ENCODE measurements around the gene POLR3K. TPM values are rescaled to one million over a fixed set of nuclear protein-coding genes. Genes with fewer than 3 reads are reported as not detected.
A peak's percentile ranks its signal among the peaks of the same experiment; 100 is the strongest.

The POLR3K gene
- total RNA-seq, 1 donor from 2014 or later, result 11.1 TPM

DNA sequence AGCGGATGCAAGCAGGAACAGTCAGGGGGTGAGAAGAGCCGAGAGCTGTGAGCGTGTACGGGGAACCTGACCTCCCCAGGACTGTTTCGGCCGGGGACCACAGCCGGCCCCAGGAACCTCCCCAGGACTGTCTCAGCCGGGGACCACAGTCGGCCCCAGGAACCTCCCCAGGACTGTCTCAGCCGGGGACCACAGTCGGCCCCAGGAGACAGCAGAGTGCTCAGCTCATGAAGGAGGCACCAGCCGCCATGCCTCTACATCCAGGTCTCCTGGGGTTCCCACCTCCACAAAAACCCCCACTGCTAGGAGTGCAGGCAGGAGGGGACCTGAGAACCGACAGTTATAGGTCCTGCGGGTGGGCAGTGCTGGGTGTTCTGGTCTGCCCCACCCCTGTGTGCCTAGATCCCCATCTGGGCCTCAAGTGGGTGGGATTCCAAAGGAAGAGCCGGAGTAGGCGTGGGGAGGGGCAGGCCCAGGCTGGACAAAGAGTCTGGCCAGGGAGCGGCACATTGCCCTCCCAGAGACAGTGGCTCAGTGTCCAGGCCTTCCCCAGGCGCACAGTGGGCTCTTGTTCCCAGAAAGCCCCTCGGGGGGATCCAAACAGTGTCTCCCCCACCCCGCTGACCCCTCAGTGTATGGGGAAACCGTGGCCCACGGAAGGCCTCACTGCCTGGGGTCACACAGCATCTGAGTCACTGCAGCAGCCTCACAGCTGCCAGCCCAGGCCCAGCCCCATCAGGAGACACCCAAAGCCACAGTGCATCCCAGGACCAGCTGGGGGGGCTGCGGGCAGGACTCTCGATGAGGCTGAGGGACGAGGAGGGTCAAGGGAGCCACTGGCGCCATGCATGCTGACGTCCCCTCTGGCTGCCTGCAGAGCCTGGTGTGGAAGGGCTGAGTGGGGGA is 14.7 kb upstream of the POLR3K start:
- no peak for ATAC-seq (ENCODE audit: poor library complexity)

DNA sequence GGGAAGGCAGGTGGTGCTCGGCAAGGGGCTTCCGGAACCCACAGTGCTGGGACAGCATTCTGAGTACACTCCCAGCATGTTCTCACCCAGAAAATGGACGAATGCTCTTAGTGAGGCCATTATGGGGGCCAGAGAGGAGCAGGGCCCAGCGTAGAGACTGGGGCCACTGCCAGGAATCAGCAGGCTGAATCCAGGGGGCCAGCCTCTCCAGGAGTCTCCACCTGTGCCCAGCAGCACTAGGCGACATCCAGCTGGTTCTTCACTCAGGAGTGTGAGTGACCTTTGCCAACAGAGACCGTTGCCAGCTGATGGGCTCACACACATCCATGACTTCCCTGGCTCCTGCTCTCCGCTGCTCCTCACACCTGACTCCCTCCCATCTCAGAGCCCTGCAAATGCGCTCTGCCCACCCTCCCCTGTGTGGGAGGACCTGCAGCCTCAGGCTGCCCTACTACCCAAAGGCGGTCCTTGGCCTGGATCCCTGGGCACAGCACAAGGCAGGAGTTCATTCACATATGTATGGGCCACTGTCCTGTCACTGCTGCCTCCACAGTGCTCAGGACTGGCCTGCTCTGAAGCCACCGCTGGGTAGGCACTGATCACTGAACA is 13.9 kb upstream of the POLR3K start:
- intact Hi-C loops (cut with DNase I), result no loop called here
- ATAC-seq (ENCODE audit: poor library complexity) (no peak), DNase-seq (no peak)

More for the DNA sequence above, 14.7 kb upstream of the POLR3K start:
- intact Hi-C loops (cut with DNase I), result no loop called here
- DNase-seq, result peak; percentile 68

GRCh38 chr16:66309-67182 is 13.1 kb upstream of the POLR3K start:
- no peak for ATAC-seq (ENCODE audit: poor library complexity)
- intact Hi-C loops (cut with DNase I), result loop anchor here (1.0 kb wide), 1 partner anchor 30 kb away; no protein-coding TSS in a partner anchor

DNA sequence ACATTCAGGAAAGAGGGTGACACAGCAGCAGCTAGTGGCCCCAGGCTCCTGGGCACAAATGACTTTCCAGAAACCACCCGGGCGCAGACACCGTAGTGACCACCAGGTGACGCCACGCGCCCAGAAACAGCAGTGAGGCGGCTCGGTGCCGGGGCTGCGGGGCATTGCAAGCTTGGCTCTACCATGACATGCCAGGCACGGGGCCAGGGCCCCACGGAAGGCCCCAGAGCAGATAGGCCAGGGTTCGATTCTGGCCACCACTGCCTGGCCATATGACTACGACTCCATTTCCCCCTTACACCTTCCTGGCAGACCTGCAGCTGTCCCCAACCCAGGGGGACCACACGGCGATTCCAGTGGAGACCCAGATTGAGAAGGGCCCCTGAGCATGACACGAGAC is 12.3 kb upstream of the POLR3K start:
- DNase-seq, result peak; percentile 93
- intact Hi-C loops (cut with DNase I), result loop anchor here (1.0 kb wide), 1 partner anchor 31 kb away; no protein-coding TSS in a partner anchor
- ATAC-seq (ENCODE audit: poor library complexity), result peak; percentile 78

More at GRCh38 chr16:66309-67182, 13.1 kb upstream of the POLR3K start:
- DNase-seq, result no peak

DNA sequence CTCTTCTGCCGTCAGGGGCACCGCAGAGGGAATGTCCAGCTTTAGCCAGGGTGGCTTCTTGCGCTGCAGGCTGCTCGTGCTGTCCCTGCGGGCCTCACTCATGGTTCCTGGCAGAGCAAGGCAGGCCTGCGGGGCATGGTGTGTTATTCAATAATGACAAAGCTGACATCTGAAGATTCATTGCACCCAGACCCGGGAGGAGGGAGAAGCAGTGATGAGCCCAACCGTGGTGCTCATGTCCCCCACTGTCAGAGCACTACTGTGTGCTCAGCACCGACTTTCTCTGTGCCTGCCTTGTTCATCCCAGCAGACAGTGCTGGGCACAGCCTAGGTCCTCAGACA is 11.5 kb upstream of the POLR3K start:
- ATAC-seq (ENCODE audit: poor library complexity) (no peak), DNase-seq (no peak)
- intact Hi-C loops (cut with DNase I), result no loop called here

GRCh38 chr16:63998-64913 is 10.8 kb upstream of the POLR3K start:
- intact Hi-C loops (cut with DNase I), result no loop called here
- ATAC-seq (ENCODE audit: poor library complexity) (no peak), DNase-seq (no peak)

- DNase-seq (no peak), ATAC-seq (ENCODE audit: poor library complexity) (no peak)
- intact Hi-C loops (cut with DNase I), result no loop called here
Measured at GRCh38 chr16:63466-63865, 10.1 kb upstream of the POLR3K start.

DNA sequence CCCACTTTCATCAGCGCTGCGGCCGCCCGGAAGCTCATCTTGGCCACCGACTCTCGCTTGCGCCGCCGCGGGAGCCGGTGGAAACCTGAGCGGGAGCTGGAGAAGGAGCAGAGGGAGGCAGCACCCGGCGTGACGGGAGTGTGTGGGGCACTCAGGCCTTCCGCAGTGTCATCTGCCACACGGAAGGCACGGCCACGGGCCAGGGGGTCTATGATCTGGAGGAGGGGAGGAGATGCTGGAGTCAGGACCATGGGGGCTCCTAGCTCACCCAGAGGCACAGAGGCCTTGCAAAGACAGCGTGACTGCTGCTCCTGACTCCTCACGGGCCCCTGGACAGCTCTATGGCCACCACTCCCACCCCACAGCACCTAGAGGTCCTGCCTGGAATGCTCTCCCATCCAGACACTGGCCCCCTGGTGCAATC is 9.6 kb upstream of the POLR3K start:
- intact Hi-C loops (cut with DNase I), result no loop called here
- no peak for ATAC-seq (ENCODE audit: poor library complexity)
- DNase-seq, result no peak

DNA sequence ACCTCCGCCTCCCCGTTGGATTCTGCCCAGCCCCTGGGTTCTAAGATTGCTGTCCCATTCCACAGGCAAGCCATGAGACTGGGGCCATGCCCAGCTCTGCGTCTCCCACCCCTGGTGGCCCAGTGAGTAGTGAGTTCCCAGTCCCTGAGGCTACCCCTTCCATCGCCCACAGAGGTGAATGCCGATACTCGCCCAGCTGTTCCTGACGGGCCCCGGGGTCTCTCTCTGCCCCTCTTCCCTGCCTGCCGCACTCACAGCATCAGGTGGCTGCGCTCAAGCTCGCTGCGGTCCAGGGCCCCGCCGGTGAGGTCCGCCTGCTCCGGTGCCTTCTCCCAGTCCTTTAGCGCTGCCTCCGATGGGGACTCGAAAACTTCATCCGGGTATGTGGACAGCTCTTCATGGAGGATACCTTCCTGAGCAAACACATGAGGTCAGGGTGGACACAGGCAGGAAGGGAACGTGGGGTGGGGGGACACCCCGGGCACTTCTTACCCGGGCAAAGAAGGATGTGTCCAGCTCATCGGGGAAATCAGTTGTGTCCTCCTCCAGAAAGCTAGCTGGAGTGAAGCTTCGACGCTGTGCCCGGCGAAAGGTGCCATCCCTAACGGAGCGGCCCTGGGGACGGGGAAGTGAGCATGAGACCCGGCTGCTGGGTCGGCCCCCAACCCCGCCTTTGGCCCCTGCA is 9.0 kb upstream of the POLR3K start:
- DNase-seq (no peak), ATAC-seq (ENCODE audit: poor library complexity) (no peak)
- intact Hi-C loops (cut with DNase I), result no loop called here

- no peak for DNase-seq
- intact Hi-C loops (cut with DNase I), result no loop called here
- ATAC-seq (ENCODE audit: poor library complexity), result no peak
Measured at GRCh38 chr16:61879-62281, 8.5 kb upstream of the POLR3K start.

GRCh38 chr16:60929-61878 is 7.8 kb upstream of the POLR3K start:
- intact Hi-C loops (cut with DNase I), result no loop called here
- DNase-seq (no peak), ATAC-seq (ENCODE audit: poor library complexity) (no peak)

DNA sequence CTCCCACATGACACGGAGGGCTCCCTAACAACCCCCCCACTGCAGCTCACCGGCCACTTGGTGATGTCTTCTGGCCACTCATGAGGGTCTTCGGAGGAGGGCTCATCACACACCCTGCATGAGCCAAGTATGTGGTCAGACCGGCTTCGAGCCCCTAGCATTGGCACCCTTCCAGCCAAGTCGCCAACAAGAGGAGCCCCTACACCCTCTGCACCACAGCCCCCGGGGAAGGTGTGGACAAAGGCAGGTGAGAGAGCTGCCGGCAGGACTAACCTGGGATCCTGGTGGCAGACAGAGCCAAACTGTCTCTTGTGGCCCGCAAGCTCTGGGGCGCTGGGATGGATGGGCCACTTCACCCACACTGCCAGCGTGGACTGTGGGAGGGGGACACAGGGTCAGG is 6.8 kb upstream of the POLR3K start:
- no peak for ATAC-seq (ENCODE audit: poor library complexity)
- DNase-seq, result no peak
- intact Hi-C loops (cut with DNase I), result no loop called here

DNA sequence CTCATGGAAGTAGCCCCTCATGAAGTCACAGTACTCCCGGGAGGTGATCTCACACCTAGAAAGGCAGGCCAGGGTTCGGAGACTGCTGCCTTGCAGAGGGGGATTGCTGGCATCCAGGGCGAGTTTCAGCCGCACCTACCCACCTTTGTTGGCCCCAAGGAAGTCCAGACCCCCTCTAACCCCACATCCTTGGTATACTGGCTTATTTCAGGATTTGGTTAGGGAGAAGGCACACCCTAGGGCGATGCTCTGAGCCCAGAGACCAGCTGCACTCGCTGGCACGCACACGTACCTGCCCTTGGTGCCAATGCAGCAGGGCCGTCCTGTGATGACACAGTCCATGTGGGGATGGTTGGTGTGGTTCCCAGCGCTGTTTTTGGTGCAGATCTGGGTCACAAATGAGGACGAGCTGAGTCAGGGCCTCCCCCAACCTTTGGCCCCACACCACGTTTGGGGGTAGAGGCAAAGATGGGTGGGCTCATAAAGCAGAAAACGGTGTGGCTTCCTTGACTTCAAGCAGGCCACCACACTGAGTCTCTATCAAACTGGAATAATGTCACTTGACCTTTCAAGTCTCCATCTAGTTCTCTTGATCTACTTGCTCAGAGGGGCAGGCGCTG is 6.1 kb upstream of the POLR3K start:
- DNase-seq (no peak), ATAC-seq (ENCODE audit: poor library complexity) (no peak)
- intact Hi-C loops (cut with DNase I), result no loop called here

GRCh38 chr16:58491-59439 is 5.4 kb upstream of the POLR3K start:
- no peak for DNase-seq
- intact Hi-C loops (cut with DNase I), result no loop called here
- no peak for ATAC-seq (ENCODE audit: poor library complexity)

DNA sequence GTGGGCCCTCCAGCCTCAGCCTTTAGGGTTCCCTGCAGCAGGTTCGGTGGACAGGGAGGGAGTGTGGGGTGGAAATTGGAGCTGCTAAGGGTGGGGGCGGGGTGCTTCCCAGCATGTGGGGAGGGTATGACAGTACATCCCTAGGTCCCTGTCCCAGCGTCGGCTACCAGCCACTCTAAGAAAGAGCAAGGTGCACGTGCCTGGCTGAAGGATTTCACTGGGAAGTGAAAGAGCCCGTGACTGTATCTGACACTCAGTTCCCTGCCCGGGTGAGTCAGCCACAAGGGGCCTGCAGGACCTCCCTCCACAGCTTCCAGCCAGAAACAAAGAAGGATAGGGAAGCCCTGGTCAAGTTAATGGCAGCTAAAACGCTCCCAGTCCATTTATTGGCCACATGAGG is 4.3 kb upstream of the POLR3K start:
- no peak for ATAC-seq (ENCODE audit: poor library complexity)
- DNase-seq, result no peak
- intact Hi-C loops (cut with DNase I), result no loop called here

All from Right ventricle myocardium superior (tissue), 1 donor.